Osteoblast (primary cell): ENCODE data around the gene ZNF3. TPM values are rescaled to one million over a fixed set of nuclear protein-coding genes. Genes with fewer than 3 reads are reported as not detected.
"Not testable (repeated sequence)": the region's sequence is repeated elsewhere in the genome, so short reads cannot be mapped to it uniquely, and the experiment has no call there.

ENCODE experiments used
- DNase-seq: peaks from one replicate; pipeline ENCODE4 v3.0.0; 2011; ENCODE audit warnings: low spot score, mixed read lengths; ENCODE audit not compliant: insufficient read length; ENCODE audit errors: missing footprints
- H2AFZ ChIP-seq: 2 replicates; pipeline ENCODE4 v1.6.0; 2011; ENCODE audit warnings: mild to moderate bottlenecking, low read length
- H3K27ac ChIP-seq: 2 replicates; pipeline ENCODE4 v1.5.1; 2011; ENCODE audit warnings: mild to moderate bottlenecking, low read depth, low read length, moderate library complexity
- H3K27me3 ChIP-seq: 2 replicates; pipeline ENCODE4 v1.6.0; 2012; ENCODE audit warnings: mild to moderate bottlenecking, control low read depth, inconsistent platforms, low read length, moderate library complexity; ENCODE audit not compliant: insufficient read depth
- H3K36me3 ChIP-seq: 2 replicates; pipeline ENCODE4 v1.5.1; 2011; ENCODE audit warnings: mild to moderate bottlenecking, low read length, control low read depth, moderate library complexity; ENCODE audit not compliant: insufficient read depth
- H3K4me1 ChIP-seq: 2 replicates; pipeline ENCODE4 v1.5.1; 2011; ENCODE audit warnings: mild to moderate bottlenecking, low read length, control low read depth, moderate library complexity; ENCODE audit not compliant: insufficient read depth
- H3K4me2 ChIP-seq: 2 replicates; pipeline ENCODE4 v1.6.0; 2011; ENCODE audit warnings: mild to moderate bottlenecking, low read length; ENCODE audit not compliant: insufficient read depth
- H3K4me3 ChIP-seq: fragments of 200-600 bp; sonication (generic); 3 replicates; pipeline ENCODE4 v1.5.1; 2012; ENCODE audit warnings: mild to moderate bottlenecking, low read length, inconsistent platforms; ENCODE audit not compliant: insufficient read depth
- H3K79me2 ChIP-seq: 2 replicates; pipeline ENCODE4 v1.6.0; 2012; ENCODE audit warnings: mild to moderate bottlenecking, low read length, control low read depth, inconsistent platforms; ENCODE audit not compliant: insufficient read depth
- H3K9me3 ChIP-seq: 2 replicates; pipeline ENCODE4 v1.5.1; 2011; ENCODE audit warnings: low read depth, low read length, control low read depth
- H4K20me1 ChIP-seq: 2 replicates; pipeline ENCODE4 v1.6.0; 2012; ENCODE audit warnings: mild to moderate bottlenecking, low read length, control low read depth; ENCODE audit not compliant: insufficient read depth
- total RNA-seq: library from RNA; depleted of rRNA; stranded (reverse); fragments of >200 nt; gene quantifications from 2 replicates; pipeline ENCODE4 v1.2.3, GENCODE V29; 2012
- TF ChIP-seq, protein P1 (sequence below): IDR thresholded peaks from 2 replicates; pipeline ENCODE4 v1.5.1; 2011; ENCODE audit warnings: mild to moderate bottlenecking, low read depth, low read length, moderate library complexity; ENCODE audit errors: extremely low read depth

Gene ZNF3
- 30.4 and 33.9 TPM in 2 replicates for total RNA-seq

DNA sequence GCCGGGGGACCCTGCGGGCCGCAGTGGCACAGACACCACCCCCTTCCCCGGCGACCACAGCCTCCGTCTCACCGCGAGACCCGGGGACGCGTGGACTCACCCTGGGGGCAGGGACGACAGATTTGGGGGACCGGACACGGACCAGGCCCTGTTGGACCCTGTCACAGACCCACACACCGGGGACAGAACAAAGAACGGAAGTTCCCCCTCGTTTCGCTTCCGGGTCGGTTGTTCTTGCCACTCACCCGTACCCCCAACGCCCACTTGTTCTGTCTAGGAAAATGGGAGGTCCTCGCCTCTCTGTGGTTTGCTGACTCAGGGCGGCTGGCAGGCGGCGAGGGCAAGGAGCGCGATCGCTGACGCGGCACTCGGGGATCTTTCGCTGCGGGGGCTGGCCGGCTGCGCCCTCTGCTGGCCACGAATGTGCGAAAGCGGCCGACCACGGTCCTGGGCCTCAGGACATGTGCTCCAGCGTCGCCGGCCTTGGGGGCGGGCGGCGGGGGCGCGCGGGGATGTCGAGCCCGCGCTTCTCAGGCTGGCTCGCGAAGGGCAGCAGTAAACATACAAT is at the start of gene ZNF3:
TSS of gene ZNF3 (minus strand) at position 189 of the 568 bp plus-strand sequence. CDS start 4,366 bp downstream, outside the sequence.
- peak within 1 kb of the TSS; percentile 82 for H3K27ac ChIP-seq
- peak; percentile 98 for DNase-seq
- H3K4me1 ChIP-seq = peaks cover 18% of the 10 kb centered on the region
- peaks cover 23% of the 10 kb centered on the region for H3K36me3 ChIP-seq
- peaks cover 21% of the 10 kb centered on the region for H4K20me1 ChIP-seq
- H2AFZ ChIP-seq = peak within 1 kb of the TSS; percentile 73
- no peaks in the 10 kb centered on the region for H3K9me3 ChIP-seq
- H3K27me3 ChIP-seq = no peaks in the 10 kb centered on the region
- TF ChIP-seq, protein P1, sequence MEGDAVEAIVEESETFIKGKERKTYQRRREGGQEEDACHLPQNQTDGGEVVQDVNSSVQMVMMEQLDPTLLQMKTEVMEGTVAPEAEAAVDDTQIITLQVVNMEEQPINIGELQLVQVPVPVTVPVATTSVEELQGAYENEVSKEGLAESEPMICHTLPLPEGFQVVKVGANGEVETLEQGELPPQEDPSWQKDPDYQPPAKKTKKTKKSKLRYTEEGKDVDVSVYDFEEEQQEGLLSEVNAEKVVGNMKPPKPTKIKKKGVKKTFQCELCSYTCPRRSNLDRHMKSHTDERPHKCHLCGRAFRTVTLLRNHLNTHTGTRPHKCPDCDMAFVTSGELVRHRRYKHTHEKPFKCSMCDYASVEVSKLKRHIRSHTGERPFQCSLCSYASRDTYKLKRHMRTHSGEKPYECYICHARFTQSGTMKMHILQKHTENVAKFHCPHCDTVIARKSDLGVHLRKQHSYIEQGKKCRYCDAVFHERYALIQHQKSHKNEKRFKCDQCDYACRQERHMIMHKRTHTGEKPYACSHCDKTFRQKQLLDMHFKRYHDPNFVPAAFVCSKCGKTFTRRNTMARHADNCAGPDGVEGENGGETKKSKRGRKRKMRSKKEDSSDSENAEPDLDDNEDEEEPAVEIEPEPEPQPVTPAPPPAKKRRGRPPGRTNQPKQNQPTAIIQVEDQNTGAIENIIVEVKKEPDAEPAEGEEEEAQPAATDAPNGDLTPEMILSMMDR = peak; percentile 74
- peak within 1 kb of the TSS; percentile 100 for H3K4me2 ChIP-seq
- peak within 1 kb of the TSS; percentile 84 for H3K4me3 ChIP-seq
- H3K79me2 ChIP-seq = peaks cover 48% of the 10 kb centered on the region

DNA sequence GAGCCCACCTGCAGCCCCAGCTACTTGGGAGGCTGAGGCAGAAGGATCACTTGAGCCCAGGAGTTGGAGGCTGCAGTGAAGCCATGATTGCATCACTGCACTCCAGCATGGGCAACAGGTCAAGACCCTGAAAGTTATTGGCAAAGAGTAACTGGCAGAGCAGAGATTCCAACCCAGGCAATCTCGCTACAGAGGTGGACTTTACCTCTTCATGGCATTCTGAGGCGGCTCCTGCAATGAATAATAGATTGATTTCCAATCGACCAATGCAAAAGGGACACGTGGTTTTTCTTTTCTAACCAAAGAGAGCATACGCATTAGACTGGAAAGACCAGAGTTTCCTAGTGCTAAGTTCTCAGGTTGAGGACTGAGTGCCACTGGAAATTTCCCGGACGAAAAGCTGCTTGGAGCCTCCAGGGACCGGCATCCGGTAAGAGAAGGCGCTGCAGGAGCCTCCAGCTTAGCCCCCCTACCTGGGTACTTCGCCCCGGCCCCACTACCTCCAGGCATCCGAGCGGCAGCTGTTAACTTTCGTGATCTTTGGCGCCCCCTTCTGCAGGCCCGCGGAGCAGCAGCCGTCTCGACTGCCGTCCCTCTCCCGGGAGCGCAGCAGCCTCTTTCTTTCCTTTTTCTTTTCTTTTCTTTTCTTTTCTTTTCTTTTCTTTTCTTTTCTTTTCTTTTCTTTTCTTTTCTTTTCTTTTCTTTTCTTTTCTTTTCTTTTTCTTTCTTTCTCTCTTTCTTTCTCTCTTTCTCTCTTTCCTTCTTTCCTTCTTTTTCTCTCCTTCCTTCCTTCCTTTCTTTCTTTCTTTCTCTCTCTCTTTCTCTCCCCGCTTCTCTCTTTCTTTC is 49.3 kb upstream of the ZNF3 start:
- no peaks in the 10 kb centered on the region for H3K36me3 ChIP-seq
- TF ChIP-seq, protein P1 = peak; percentile 74
- H3K9me3 ChIP-seq = no peaks in the 10 kb centered on the region
- H3K4me1 ChIP-seq = peaks cover 7% of the 10 kb centered on the region
- peak overlapping the region; percentile 81 for H3K4me2 ChIP-seq
- H3K27me3 ChIP-seq = peaks cover 3% of the 10 kb centered on the region
- no peak overlapping the region for H3K27ac ChIP-seq
- no peaks in the 10 kb centered on the region for H4K20me1 ChIP-seq
- DNase-seq = peak; percentile 93
- H3K79me2 ChIP-seq = peaks cover 5% of the 10 kb centered on the region
- peak overlapping the region; percentile 52 for H3K4me3 ChIP-seq
- H2AFZ ChIP-seq = peak overlapping the region; percentile 87

DNA sequence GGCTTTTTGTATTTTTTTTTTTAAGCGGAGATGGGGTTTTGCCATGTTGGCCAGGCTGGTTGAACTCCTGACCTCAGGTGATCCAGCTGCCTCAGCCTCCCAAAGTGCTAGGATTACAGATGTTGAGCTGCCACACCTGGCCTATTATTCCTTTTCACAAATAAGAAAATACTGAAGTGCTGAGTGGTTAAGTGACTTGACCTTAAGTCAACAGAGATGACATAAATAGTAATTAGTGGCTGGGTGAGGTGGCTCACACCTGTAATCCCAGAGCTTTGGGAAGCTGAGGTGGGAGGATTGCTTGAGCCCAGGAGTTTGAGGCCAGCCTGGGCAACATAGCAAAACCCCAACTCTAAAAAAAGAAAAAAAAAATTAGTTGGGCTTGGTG is 48.7 kb upstream of the ZNF3 start:
- H3K4me3 ChIP-seq, DNase-seq, H2AFZ ChIP-seq, H3K27ac ChIP-seq, H3K4me1 ChIP-seq, H3K9me3 ChIP-seq, H4K20me1 ChIP-seq, H3K4me2 ChIP-seq, H3K27me3 ChIP-seq, H3K36me3 ChIP-seq, H3K79me2 ChIP-seq: not testable (repeated sequence)

DNA sequence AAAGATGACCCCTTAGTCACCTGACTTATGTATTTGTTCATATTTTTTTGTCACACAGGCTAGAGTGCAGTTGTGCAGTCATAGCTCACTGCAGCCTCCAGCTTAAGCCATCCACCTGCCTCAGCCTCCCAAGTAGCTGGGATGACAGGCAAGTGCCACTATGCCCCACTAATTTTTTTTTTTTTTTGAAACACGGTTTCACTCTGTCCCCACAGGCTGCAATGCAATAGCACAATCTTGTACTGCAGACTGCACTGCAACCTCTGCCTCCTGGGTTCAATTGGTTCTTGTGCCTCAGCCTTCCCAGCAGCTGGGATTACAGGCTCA is 47.1 kb upstream of the ZNF3 start:
- H4K20me1 ChIP-seq = no peaks in the 10 kb centered on the region
- H3K4me2 ChIP-seq = peak overlapping the region; percentile 98
- TF ChIP-seq, protein P1 = no peak
- H3K27me3 ChIP-seq = peaks cover 3% of the 10 kb centered on the region
- H3K79me2 ChIP-seq = peaks cover 5% of the 10 kb centered on the region
- H3K9me3 ChIP-seq = no peaks in the 10 kb centered on the region
- H3K27ac ChIP-seq = no peak overlapping the region
- H3K4me3 ChIP-seq = no peak overlapping the region
- no peak for DNase-seq
- peaks cover 10% of the 10 kb centered on the region for H3K36me3 ChIP-seq
- H2AFZ ChIP-seq = no peak overlapping the region
- peaks cover 7% of the 10 kb centered on the region for H3K4me1 ChIP-seq
